Measurements from ENCODE around the gene CNGA4. TPM values are rescaled to one million over a fixed set of nuclear protein-coding genes. Genes with fewer than 3 reads are reported as not detected.

The CNGA4 gene
- total RNA-seq, 4 donors from 2014 or later: 0.85 to 1.1 TPM; not detected in 2

DNA sequence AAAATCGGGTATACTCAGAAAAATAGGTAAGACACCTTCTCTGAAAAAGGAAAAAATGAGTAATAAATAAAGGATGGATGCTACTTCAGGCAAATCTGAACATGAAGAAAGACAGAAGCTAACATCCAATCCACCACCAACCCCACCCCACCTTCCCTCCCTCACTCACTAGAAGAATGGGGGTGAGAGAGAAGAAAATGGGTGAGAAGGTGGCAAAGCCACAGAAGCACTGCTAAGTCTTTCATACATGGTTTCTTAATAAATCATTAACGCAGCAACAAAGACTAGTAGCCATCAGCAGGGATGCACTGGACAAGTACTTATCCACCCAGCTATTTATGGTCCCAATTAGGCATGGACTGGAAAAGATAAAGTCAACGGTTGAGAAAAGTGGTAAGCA lies 10.4 kb upstream of the CNGA4 start:
- Histone ChIP-seq H3K36me3 (peaks cover 0 to 10% (median 0%) of the 10 kb centered on the region in 3 donors), H3K4me3 (peak overlapping the region in 2 of 4 donors; percentile 48 to 53), H3K27ac (peak overlapping the region in 2 of 4 donors; percentile 75 to 80), H3K27me3 (no peaks in the 10 kb centered on the region), H3K9me3 (no peaks in the 10 kb centered on the region), H3K4me1 (peaks cover 0 to 36% (median 2%) of the 10 kb centered on the region in 4 donors)
- no peak for DNase-seq
- TF ChIP-seq, protein P1, sequence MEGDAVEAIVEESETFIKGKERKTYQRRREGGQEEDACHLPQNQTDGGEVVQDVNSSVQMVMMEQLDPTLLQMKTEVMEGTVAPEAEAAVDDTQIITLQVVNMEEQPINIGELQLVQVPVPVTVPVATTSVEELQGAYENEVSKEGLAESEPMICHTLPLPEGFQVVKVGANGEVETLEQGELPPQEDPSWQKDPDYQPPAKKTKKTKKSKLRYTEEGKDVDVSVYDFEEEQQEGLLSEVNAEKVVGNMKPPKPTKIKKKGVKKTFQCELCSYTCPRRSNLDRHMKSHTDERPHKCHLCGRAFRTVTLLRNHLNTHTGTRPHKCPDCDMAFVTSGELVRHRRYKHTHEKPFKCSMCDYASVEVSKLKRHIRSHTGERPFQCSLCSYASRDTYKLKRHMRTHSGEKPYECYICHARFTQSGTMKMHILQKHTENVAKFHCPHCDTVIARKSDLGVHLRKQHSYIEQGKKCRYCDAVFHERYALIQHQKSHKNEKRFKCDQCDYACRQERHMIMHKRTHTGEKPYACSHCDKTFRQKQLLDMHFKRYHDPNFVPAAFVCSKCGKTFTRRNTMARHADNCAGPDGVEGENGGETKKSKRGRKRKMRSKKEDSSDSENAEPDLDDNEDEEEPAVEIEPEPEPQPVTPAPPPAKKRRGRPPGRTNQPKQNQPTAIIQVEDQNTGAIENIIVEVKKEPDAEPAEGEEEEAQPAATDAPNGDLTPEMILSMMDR (IDR thresholded peaks at IDR 0.05): no peak
- TF ChIP-seq POLR2A (IDR thresholded peaks at IDR 0.05): no peak

DNA sequence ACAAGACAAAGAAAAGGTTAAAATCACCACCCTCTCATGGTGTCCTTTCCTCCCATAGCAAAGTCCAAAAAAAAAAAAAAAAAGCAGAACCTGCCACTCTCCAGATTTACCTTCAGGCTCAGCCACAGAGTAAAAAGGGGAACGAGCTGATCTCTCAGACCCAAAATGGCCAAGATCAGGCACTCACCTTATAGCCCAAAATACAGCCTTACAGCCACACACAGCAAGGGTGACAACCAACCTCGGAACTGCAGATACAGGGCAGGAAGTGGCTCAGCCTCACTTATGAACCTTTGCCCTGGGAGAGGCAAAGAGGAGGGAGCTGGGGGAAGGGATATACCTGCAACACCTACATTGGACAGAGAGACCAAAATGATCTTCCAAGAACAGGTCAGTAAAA lies 9.0 kb upstream of the CNGA4 start:
- DNase-seq: peak in 1 of 3 donors; percentile 85
- Histone ChIP-seq H3K27ac (peak overlapping the region in 3 of 4 donors; percentile 61 to 80 (median 75)), H3K4me3 (peak overlapping the region in 3 of 4 donors; percentile 14 to 53 (median 48))

GRCh38 chr11:6232899-6233298 lies 6.0 kb upstream of the CNGA4 start:
- Histone ChIP-seq H3K27ac (no peak overlapping the region), H3K27me3 (no peaks in the 10 kb centered on the region), H3K4me1 (peaks cover 0 to 16% (median 5%) of the 10 kb centered on the region in 4 donors), H3K9me3 (no peaks in the 10 kb centered on the region), H3K36me3 (no peaks in the 10 kb centered on the region), H3K4me3 (no peak overlapping the region)
- TF ChIP-seq, protein P1 (IDR thresholded peaks at IDR 0.05): no peak
- no peak for TF ChIP-seq POLR2A (IDR thresholded peaks at IDR 0.05)
- DNase-seq: no peak

More for the DNA sequence above, 9.0 kb upstream of the CNGA4 start:
- H3K27me3 ChIP-seq: no peaks in the 10 kb centered on the region
- H3K4me1 ChIP-seq: peaks cover 0 to 42% (median 5%) of the 10 kb centered on the region in 4 donors
- TF ChIP-seq POLR2A (IDR thresholded peaks at IDR 0.05): peak; percentile 68 to 86
- TF ChIP-seq, protein P1 (IDR thresholded peaks at IDR 0.05): no peak
- H3K36me3 ChIP-seq: no peaks in the 10 kb centered on the region
- H3K9me3 ChIP-seq: no peaks in the 10 kb centered on the region

DNA sequence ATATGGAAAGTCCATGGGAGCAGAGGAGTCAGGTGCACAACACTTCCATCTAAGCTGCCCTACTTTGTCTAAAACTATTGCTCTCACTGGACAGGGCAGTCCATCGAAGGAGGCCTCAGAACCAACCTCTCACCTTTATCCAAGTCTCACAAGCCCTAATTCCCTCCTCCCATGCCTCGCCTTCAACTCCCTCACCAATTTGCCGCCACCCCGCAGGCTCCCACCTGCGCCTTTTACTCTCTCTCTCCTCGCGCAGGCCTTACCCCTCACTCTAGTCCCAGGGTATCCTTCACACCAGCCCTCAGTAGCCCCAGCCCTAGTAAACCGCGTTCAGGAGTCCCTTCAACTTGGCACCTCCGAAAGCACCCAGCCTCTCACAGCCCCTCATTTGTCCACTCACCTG lies 4.9 kb upstream of the CNGA4 start:
- no peaks in the 10 kb centered on the region for H3K27me3 ChIP-seq

GRCh38 chr11:6234387-6235107 lies 4.3 kb upstream of the CNGA4 start, which contains the start of gene FHIP1B:
Gene FHIP1B, minus strand, starts transcription at chr11:6234636. Its CDS starts 10,120 bp downstream, at chr11:6224516.
- peaks cover 0 to 16% (median 5%) of the 10 kb centered on the region in 4 donors for H3K4me1 ChIP-seq
- peak within 1 kb of the TSS; percentile 83 to 95 (median 86) for H3K27ac ChIP-seq
- no peaks in the 10 kb centered on the region for H3K9me3 ChIP-seq
- H3K27me3 ChIP-seq: no peaks in the 10 kb centered on the region
- TF ChIP-seq, protein P1 (IDR thresholded peaks at IDR 0.05): no peak
- peak; percentile 54 to 85 for TF ChIP-seq POLR2A (IDR thresholded peaks at IDR 0.05)
- DNase-seq: peak; percentile 99 to 100 (median 99)
- no peaks in the 10 kb centered on the region for H3K36me3 ChIP-seq
- peak within 1 kb of the TSS; percentile 64 to 89 (median 72) for H3K4me3 ChIP-seq

More for the DNA sequence above, 4.9 kb upstream of the CNGA4 start:
- no peaks in the 10 kb centered on the region for H3K9me3 ChIP-seq
- H3K36me3 ChIP-seq: no peaks in the 10 kb centered on the region
- peak overlapping the region; percentile 64 to 89 (median 72) for H3K4me3 ChIP-seq
- peak overlapping the region; percentile 83 to 92 (median 85) for H3K27ac ChIP-seq
- H3K4me1 ChIP-seq: peaks cover 0 to 16% (median 5%) of the 10 kb centered on the region in 4 donors
- no peak for TF ChIP-seq POLR2A (IDR thresholded peaks at IDR 0.05)
- TF ChIP-seq, protein P1 (IDR thresholded peaks at IDR 0.05): no peak
- no peak for DNase-seq

Measured in Peyer's patch (tissue), 4 donors.